Measurements from ENCODE around the gene IQCK. TPM values are rescaled to one million over a fixed set of nuclear protein-coding genes. Genes with fewer than 3 reads are reported as not detected.

Gene IQCK
- total and polyA plus RNA-seq, 10 donors: 3.6 to 19.9 (median 7.4) TPM

DNA sequence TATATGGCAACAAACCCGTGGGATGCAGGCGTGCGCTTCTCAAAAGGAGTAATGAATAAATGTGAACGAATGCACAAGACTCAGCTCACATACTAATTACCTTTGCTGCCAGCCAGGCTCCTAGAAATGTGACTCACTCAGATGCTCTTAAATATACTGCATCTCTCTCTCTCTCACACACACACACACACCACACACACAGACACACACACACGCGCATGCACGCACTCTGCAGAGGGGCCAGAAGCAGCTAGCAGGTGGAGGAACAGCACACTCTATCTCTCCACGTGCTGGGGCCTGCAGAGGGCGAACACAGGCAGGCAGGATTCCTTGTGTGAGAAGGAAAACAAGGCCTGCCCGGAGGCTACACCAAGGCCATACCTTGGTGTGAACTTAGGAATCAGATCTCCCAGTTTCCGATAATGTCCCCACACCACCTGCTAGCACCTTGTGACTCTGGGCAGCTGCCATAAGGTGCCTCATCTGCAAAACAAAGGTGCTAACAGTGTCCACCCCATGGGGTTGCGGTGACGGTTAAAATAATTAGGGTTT is 161.2 kb downstream of the IQCK start:
- intact Hi-C loops (cut with DNase I; ENCODE audit: low total_unique reads): no loop called here
- H3K27ac ChIP-seq: no peak overlapping the region
- H3K36me3 ChIP-seq: no peaks in the 10 kb centered on the region
- peaks cover 0 to 43% (median 16%) of the 10 kb centered on the region in 7 donors for H3K27me3 ChIP-seq (replicated peaks in 1 of 7)
- DNase-seq: no peak
- 77 to 83% (median 80%) methylated on average over 13 of the region's 13 CpGs for WGBS, 5 donors
- TF ChIP-seq POLR2AphosphoS5 (IDR thresholded peaks at IDR 0.05): no peak
- H3K4me1 ChIP-seq: peaks cover 4 to 16% (median 13%) of the 10 kb centered on the region in 6 donors
- no peaks in the 10 kb centered on the region for H3K9me3 ChIP-seq
- no peak overlapping the region for H3K4me3 ChIP-seq

- no peak overlapping the region for H3K4me3 ChIP-seq
- no peaks in the 10 kb centered on the region for H3K9me3 ChIP-seq
- H3K36me3 ChIP-seq: no peaks in the 10 kb centered on the region
- H3K4me1 ChIP-seq: peaks cover 14 to 31% (median 28%) of the 10 kb centered on the region in 6 donors
- TF ChIP-seq, protein P1, sequence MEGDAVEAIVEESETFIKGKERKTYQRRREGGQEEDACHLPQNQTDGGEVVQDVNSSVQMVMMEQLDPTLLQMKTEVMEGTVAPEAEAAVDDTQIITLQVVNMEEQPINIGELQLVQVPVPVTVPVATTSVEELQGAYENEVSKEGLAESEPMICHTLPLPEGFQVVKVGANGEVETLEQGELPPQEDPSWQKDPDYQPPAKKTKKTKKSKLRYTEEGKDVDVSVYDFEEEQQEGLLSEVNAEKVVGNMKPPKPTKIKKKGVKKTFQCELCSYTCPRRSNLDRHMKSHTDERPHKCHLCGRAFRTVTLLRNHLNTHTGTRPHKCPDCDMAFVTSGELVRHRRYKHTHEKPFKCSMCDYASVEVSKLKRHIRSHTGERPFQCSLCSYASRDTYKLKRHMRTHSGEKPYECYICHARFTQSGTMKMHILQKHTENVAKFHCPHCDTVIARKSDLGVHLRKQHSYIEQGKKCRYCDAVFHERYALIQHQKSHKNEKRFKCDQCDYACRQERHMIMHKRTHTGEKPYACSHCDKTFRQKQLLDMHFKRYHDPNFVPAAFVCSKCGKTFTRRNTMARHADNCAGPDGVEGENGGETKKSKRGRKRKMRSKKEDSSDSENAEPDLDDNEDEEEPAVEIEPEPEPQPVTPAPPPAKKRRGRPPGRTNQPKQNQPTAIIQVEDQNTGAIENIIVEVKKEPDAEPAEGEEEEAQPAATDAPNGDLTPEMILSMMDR (IDR thresholded peaks at IDR 0.05 in 8 of 11, conservative IDR thresholded peaks at IDR 0.05 in 3 of 11): no peak
- TF ChIP-seq POLR2AphosphoS5 (IDR thresholded peaks at IDR 0.05) (no peak), POLR2A (IDR thresholded peaks at IDR 0.05) (no peak)
- no peak overlapping the region for H3K27ac ChIP-seq
- intact Hi-C loops (cut with DNase I; ENCODE audit: low total_unique reads): no loop called here
- WGBS, 5 donors: 88 to 96% (median 92%) methylated on average over 7 of the region's 7 CpGs
- no peak for DNase-seq
- peaks cover 0 to 60% (median 30%) of the 10 kb centered on the region in 7 donors for H3K27me3 ChIP-seq (replicated peaks in 1 of 7)
These were observed 163.0 kb downstream of the IQCK start for GRCh38 chr16:19881028-19881427.

DNA sequence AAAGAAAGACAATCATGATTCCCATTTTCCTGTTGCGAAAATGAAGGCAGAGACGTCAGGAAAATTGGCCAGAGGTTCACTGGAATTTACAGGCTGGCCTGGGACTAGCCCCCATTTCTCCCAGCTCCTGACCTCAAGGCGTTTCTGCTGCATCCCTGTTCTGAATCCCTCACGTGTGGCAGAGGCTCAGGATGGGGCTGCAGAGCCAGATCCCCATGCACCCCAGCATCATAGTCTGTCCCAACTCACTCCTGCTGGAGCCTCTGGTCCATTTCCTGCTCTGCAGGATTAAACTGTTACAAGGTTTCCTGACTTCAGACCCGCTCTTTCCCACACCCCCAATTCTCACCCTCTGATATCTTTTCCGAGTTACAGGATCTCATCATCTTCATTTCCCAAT is 163.7 kb downstream of the IQCK start:
- Histone ChIP-seq H3K27ac (no peak overlapping the region), H3K4me3 (no peak overlapping the region), H3K4me1 (peaks cover 19 to 38% (median 34%) of the 10 kb centered on the region in 6 donors), H3K36me3 (no peaks in the 10 kb centered on the region), H3K9me3 (no peaks in the 10 kb centered on the region), H3K27me3 (replicated peaks in 1 of 7) (peaks cover 0 to 63% (median 31%) of the 10 kb centered on the region in 7 donors)
- no peak for DNase-seq
- TF ChIP-seq, protein P1 (IDR thresholded peaks at IDR 0.05 in 8 of 11, conservative IDR thresholded peaks at IDR 0.05 in 3 of 11): no peak
- intact Hi-C loops (cut with DNase I; ENCODE audit: low total_unique reads): no loop called here
- 62 to 82% (median 72%) methylated on average over 5 to 6 of the region's 6 CpGs for WGBS, 5 donors

GRCh38 chr16:19882186-19882585 is 164.1 kb downstream of the IQCK start:
- Histone ChIP-seq H3K4me1 (peaks cover 19 to 38% (median 34%) of the 10 kb centered on the region in 6 donors), H3K27me3 (replicated peaks in 1 of 7) (peaks cover 0 to 63% (median 31%) of the 10 kb centered on the region in 7 donors), H3K9me3 (no peaks in the 10 kb centered on the region), H3K27ac (no peak overlapping the region), H3K36me3 (no peaks in the 10 kb centered on the region), H3K4me3 (no peak overlapping the region)
- intact Hi-C loops (cut with DNase I; ENCODE audit: low total_unique reads): no loop called here
- WGBS, 5 donors: 51 to 69% (median 66%) methylated on average over 9 of the region's 9 CpGs
- no peak for TF ChIP-seq POLR2AphosphoS5 (IDR thresholded peaks at IDR 0.05)
- TF ChIP-seq, protein P1 (IDR thresholded peaks at IDR 0.05 in 8 of 11, conservative IDR thresholded peaks at IDR 0.05 in 3 of 11): no peak
- no peak for TF ChIP-seq POLR2A (IDR thresholded peaks at IDR 0.05)
- no peak for DNase-seq
